ENCODE results near the gene C19orf25. TPM values are rescaled to one million over a fixed set of nuclear protein-coding genes. Genes with fewer than 3 reads are reported as not detected.

Gene C19orf25
- total and polyA plus RNA-seq, 2 donors (not counting 1 experiment from before 2014, with no cell fraction given): 11.2 to 24.8 TPM

- peaks cover 56% of the 10 kb centered on the region for H3K36me3 ChIP-seq (ENCODE audit: control insufficient read depth, insufficient read depth, low read length)
Measured at GRCh38 chr19:1424192-1424955, 54.6 kb downstream of the C19orf25 start.

GRCh38 chr19:1423436-1424191 is 55.4 kb downstream of the C19orf25 start:
- no peak for DNase-seq (ENCODE audit: low read depth in 2 of 2)
- Histone ChIP-seq H3K79me2 (ENCODE audit: control insufficient read depth, insufficient read depth, low read length) (peaks cover 57% of the 10 kb centered on the region), H3K4me1 (ENCODE audit: control insufficient read depth, extremely low read depth, insufficient read depth, low read length) (no peaks in the 10 kb centered on the region), H3K4me3 (replicated peaks in 1 of 4; ENCODE audit: control extremely low read depth in 1 of 4, insufficient read depth in 1 of 4, low read depth in 3 of 4, low read length in 4 of 4) (no peak overlapping the region), H3K27me3 (ENCODE audit: control insufficient read depth, insufficient read depth, low read length) (no peaks in the 10 kb centered on the region), H3K9ac (ENCODE audit: insufficient read depth, low read length) (no peak overlapping the region), H4K20me1 (ENCODE audit: control insufficient read depth, extremely low read depth, insufficient read depth, low read length) (no peaks in the 10 kb centered on the region), H3K36me3 (ENCODE audit: control insufficient read depth, insufficient read depth, low read length) (peaks cover 57% of the 10 kb centered on the region), H3K4me2 (ENCODE audit: extremely low read depth, insufficient read depth, low read length) (no peak overlapping the region), H3K9me3 (ENCODE audit: control insufficient read depth, insufficient read depth, low read depth, low read length) (no peaks in the 10 kb centered on the region), H2AFZ (ENCODE audit: low read length) (no peak overlapping the region), H3K27ac (ENCODE audit: insufficient read depth, low read length) (no peak overlapping the region)
- no peak for TF ChIP-seq CTCF (conservative IDR thresholded peaks at IDR 0.05 in 1 of 2, IDR thresholded peaks at IDR 0.05 in 1 of 2; ENCODE audit: low read depth in 1 of 2, low read length in 2 of 2)
- no peak for TF ChIP-seq EZH2 (IDR thresholded peaks at IDR 0.05; ENCODE audit: low read length, missing control alignments)

More at GRCh38 chr19:1424192-1424955, 54.6 kb downstream of the C19orf25 start:
- Histone ChIP-seq H3K4me1 (ENCODE audit: control insufficient read depth, extremely low read depth, insufficient read depth, low read length) (no peaks in the 10 kb centered on the region), H2AFZ (ENCODE audit: low read length) (no peak overlapping the region), H3K27me3 (ENCODE audit: control insufficient read depth, insufficient read depth, low read length) (no peaks in the 10 kb centered on the region), H3K79me2 (ENCODE audit: control insufficient read depth, insufficient read depth, low read length) (peaks cover 49% of the 10 kb centered on the region), H4K20me1 (ENCODE audit: control insufficient read depth, extremely low read depth, insufficient read depth, low read length) (no peaks in the 10 kb centered on the region), H3K4me3 (replicated peaks in 1 of 4; ENCODE audit: control extremely low read depth in 1 of 4, insufficient read depth in 1 of 4, low read depth in 3 of 4, low read length in 4 of 4) (no peak overlapping the region), H3K9ac (ENCODE audit: insufficient read depth, low read length) (no peak overlapping the region), H3K4me2 (ENCODE audit: extremely low read depth, insufficient read depth, low read length) (no peak overlapping the region), H3K9me3 (ENCODE audit: control insufficient read depth, insufficient read depth, low read depth, low read length) (no peaks in the 10 kb centered on the region), H3K27ac (ENCODE audit: insufficient read depth, low read length) (no peak overlapping the region)
- no peak for DNase-seq (ENCODE audit: low read depth in 2 of 2)
- TF ChIP-seq EZH2 (IDR thresholded peaks at IDR 0.05; ENCODE audit: low read length, missing control alignments): no peak
- no peak for TF ChIP-seq CTCF (conservative IDR thresholded peaks at IDR 0.05 in 1 of 2, IDR thresholded peaks at IDR 0.05 in 1 of 2; ENCODE audit: low read depth in 1 of 2, low read length in 2 of 2)

Other genes starting within 250 kb of the C19orf25 start
- 1.5 TPM in 2 replicates for gene CBARP, start 241.2 kb downstream of the C19orf25 start, total RNA-seq
- gene CBARP, start 241.2 kb downstream of the C19orf25 start, polyA plus RNA-seq: 0.31 and 1.0 TPM in 2 replicates
- gene ATP5F1D, start 237.5 kb downstream of the C19orf25 start, total RNA-seq: 13.4 and 20.5 TPM in 2 replicates
- gene ATP5F1D, start 237.5 kb downstream of the C19orf25 start, polyA plus RNA-seq: 53.8 and 79.8 TPM in 2 replicates
- 13.6 and 18.8 TPM in 2 replicates for gene MIDN, start 230.6 kb downstream of the C19orf25 start, total RNA-seq
- gene MIDN, start 230.6 kb downstream of the C19orf25 start, polyA plus RNA-seq: 12.0 and 18.0 TPM in 2 replicates
- 104 and 110 TPM in 2 replicates for gene CIRBP, start 209.9 kb downstream of the C19orf25 start, total RNA-seq
- 260 and 298 TPM in 2 replicates for gene CIRBP, start 209.9 kb downstream of the C19orf25 start, polyA plus RNA-seq
- gene FAM174C, start 203.7 kb downstream of the C19orf25 start, total RNA-seq: 22.5 and 24.7 TPM in 2 replicates
- gene FAM174C, start 203.7 kb downstream of the C19orf25 start, polyA plus RNA-seq: 16.1 and 23.7 TPM in 2 replicates
- gene EFNA2, start 193.3 kb downstream of the C19orf25 start, total RNA-seq: 0.17 TPM in 1 of 2 replicates, not detected in the other
- gene EFNA2, start 193.3 kb downstream of the C19orf25 start, polyA plus RNA-seq: not detected in 2 replicates
- gene NDUFS7, start 95.3 kb downstream of the C19orf25 start, total RNA-seq: 55.0 and 71.2 TPM in 2 replicates
- 29.6 and 30.3 TPM in 2 replicates for gene NDUFS7, start 95.3 kb downstream of the C19orf25 start, polyA plus RNA-seq
- 31.1 and 44.1 TPM in 2 replicates for gene GAMT, start 77.7 kb downstream of the C19orf25 start, total RNA-seq
- gene GAMT, start 77.7 kb downstream of the C19orf25 start, polyA plus RNA-seq: 20.0 and 32.6 TPM in 2 replicates
- 34.9 and 49.5 TPM in 2 replicates for gene DAZAP1, start 71.6 kb downstream of the C19orf25 start, total RNA-seq
- gene DAZAP1, start 71.6 kb downstream of the C19orf25 start, polyA plus RNA-seq: 44.6 and 65.4 TPM in 2 replicates
- gene RPS15, start 40.8 kb downstream of the C19orf25 start, total RNA-seq: 369 and 494 TPM in 2 replicates
- 878 and 1,038 TPM in 2 replicates for gene RPS15, start 40.8 kb downstream of the C19orf25 start, polyA plus RNA-seq
- 0.26 and 0.50 TPM in 2 replicates for gene APC2, start 29.1 kb downstream of the C19orf25 start, total RNA-seq
- gene APC2, start 29.1 kb downstream of the C19orf25 start, polyA plus RNA-seq: 0.01 and 0.02 TPM in 2 replicates
- gene PCSK4, start 11.1 kb upstream of the C19orf25 start, total RNA-seq: 1.5 and 3.5 TPM in 2 replicates
- 0.26 and 0.28 TPM in 2 replicates for gene PCSK4, start 11.1 kb upstream of the C19orf25 start, polyA plus RNA-seq
- gene REEP6, start 12.0 kb upstream of the C19orf25 start, total RNA-seq: 0.99 and 1.3 TPM in 2 replicates
- gene REEP6, start 12.0 kb upstream of the C19orf25 start, polyA plus RNA-seq: 0.47 and 0.55 TPM in 2 replicates
- gene ADAMTSL5, start 33.8 kb upstream of the C19orf25 start, total RNA-seq: 1.5 and 3.1 TPM in 2 replicates
- 4.3 and 4.7 TPM in 2 replicates for gene ADAMTSL5, start 33.8 kb upstream of the C19orf25 start, polyA plus RNA-seq
- not detected in 2 replicates for gene PLK5, start 44.9 kb upstream of the C19orf25 start, total RNA-seq
- gene PLK5, start 44.9 kb upstream of the C19orf25 start, polyA plus RNA-seq: not detected in 2 replicates
- 33.0 and 40.1 TPM in 2 replicates for gene MEX3D, start 89.1 kb upstream of the C19orf25 start, total RNA-seq
- gene MEX3D, start 89.1 kb upstream of the C19orf25 start, polyA plus RNA-seq: 5.3 and 6.3 TPM in 2 replicates
- 66.8 and 85.2 TPM in 2 replicates for gene MBD3, start 113.7 kb upstream of the C19orf25 start, total RNA-seq
- 19.8 and 27.6 TPM in 2 replicates for gene MBD3, start 113.7 kb upstream of the C19orf25 start, polyA plus RNA-seq
- gene UQCR11, start 126.2 kb upstream of the C19orf25 start, total RNA-seq: 89.2 and 110 TPM in 2 replicates
- gene UQCR11, start 126.2 kb upstream of the C19orf25 start, polyA plus RNA-seq: 92.5 and 101 TPM in 2 replicates
- 53.7 and 54.7 TPM in 2 replicates for gene TCF3, start 173.4 kb upstream of the C19orf25 start, total RNA-seq
- 39.3 and 53.4 TPM in 2 replicates for gene TCF3, start 173.4 kb upstream of the C19orf25 start, polyA plus RNA-seq